8988T (cell line): Measurements from ENCODE around the gene GVQW3.

ENCODE experiments used
- DNase-seq: peaks from one replicate; pipeline ENCODE4 v3.0.0; 2011

GVQW3 gene

DNA sequence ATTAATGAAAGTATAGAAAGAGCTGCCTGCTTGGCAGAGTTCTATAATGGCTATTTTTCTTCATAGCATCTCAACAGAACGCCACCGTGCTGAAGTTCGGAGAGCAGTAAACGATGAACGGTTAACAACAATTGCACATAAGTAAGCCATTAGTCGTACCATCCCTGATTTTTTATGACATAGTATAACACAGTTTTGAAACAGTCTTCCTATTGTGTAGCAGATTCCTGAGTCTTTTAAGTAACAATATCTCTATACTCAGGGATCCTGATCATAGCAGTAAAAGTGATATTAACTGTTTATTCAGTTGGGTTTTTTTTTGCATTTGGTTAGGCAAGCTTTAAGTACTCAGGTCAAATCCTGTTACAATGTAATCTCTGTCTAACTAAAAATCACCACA lies 72.1 kb downstream of the GVQW3 start:
- no peak for DNase-seq

DNA sequence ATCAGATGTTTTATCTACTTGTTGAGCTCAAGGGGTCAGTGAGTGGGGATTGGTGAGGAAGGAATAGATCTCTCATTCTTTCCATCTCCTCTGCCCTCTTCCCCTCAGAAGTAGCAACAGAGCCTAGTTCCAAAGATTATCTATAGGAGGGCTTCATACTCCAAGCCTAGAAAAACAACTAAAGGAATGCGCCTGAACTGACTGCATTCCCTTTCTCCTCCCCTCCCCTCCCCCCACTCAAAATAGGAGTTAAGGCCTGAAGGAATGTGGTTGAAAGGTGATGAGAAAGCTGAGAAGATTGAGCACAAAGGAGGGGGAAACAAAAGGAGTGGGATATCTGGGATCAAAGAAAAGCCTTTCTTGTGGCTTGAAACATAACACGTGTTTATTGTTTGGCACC lies 74.2 kb downstream of the GVQW3 start:
- no peak for DNase-seq

DNA sequence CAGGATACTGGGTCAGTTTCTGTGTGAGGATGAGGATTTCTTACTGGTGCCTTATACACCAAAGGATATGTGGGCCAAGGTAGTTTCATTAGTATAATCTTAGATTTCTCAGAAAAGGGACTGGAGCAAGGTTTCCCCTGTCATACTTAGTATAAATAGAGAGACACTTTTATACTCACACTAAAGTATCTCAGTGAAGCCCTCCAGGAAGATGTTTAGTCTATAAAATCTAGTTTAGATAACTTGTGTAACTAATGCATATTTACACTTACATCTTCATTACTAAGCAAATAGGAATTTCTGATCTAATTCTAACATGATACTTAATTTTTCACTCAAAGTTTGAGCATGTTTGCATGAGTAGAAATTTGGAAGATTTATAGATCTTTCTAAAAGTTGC lies 74.8 kb downstream of the GVQW3 start:
- no peak for DNase-seq

DNA sequence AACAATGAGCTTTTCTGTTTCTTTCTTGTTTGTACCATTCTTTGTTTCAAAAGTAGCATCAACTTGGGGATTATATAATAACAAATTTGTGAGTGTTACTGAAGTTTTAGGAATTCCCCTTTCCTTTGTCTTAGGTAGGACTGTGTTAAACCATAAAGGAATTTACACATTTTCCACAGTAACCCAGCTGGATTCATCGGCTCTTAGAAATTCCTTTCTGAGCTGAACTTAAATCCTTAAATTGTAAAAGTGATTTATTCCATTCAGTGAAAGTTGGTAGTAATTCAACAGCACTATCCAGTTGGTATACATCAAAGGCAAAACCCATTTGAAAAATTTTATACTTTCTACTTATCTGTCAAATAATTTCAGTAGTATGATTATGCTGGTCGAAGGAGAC lies 75.4 kb downstream of the GVQW3 start:
- no peak for DNase-seq
